T-helper 22 cell (primary cell): Measurements from ENCODE around the gene NOD2.
A peak's percentile ranks its signal among the peaks of the same experiment; 100 is the strongest.

Experiments used
- DNase-seq: peaks from one replicate; pipeline ENCODE4 v3.0.0-alpha.2; 2020; ENCODE audit warnings: low read depth

The NOD2 gene

GRCh38 chr16:50692999-50693781 lies at the start of gene NOD2:
Gene NOD2 (plus strand): TSS chr16:50693606. CDS start chr16:50699496, 5,890 bp downstream.
- DNase-seq = peak; percentile 11

GRCh38 chr16:50644245-50644644 lies 49.2 kb upstream of the NOD2 start:
- no peak for DNase-seq

DNA sequence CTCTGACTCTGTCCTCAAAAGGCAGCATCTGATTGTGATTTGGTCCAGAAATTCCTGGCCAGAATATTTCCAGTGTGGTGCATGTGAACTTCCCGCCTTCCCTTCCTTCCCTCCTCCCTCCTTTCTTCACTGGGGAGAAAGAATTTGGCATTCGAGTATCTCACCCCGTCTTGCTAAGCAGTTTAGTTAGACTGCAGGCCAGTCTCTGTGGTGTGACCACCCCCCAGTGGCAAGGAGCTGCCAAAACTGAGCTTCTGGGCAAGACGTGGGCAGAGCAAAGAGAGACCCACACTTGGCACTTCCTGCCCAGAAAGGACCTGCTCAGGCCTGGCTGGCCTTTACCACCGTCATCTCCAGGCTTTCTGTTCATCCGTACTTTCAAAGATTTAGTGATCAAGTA lies 48.7 kb upstream of the NOD2 start:
- DNase-seq = no peak

- DNase-seq = no peak
Observed at GRCh38 chr16:50645563-50646220, 47.7 kb upstream of the NOD2 start.

GRCh38 chr16:50646345-50646744 lies 47.1 kb upstream of the NOD2 start:
- no peak for DNase-seq

- DNase-seq = no peak
Observed at GRCh38 chr16:50651835-50652438, 41.5 kb upstream of the NOD2 start.

GRCh38 chr16:50652836-50653425 lies 40.5 kb upstream of the NOD2 start:
- DNase-seq = no peak

DNA sequence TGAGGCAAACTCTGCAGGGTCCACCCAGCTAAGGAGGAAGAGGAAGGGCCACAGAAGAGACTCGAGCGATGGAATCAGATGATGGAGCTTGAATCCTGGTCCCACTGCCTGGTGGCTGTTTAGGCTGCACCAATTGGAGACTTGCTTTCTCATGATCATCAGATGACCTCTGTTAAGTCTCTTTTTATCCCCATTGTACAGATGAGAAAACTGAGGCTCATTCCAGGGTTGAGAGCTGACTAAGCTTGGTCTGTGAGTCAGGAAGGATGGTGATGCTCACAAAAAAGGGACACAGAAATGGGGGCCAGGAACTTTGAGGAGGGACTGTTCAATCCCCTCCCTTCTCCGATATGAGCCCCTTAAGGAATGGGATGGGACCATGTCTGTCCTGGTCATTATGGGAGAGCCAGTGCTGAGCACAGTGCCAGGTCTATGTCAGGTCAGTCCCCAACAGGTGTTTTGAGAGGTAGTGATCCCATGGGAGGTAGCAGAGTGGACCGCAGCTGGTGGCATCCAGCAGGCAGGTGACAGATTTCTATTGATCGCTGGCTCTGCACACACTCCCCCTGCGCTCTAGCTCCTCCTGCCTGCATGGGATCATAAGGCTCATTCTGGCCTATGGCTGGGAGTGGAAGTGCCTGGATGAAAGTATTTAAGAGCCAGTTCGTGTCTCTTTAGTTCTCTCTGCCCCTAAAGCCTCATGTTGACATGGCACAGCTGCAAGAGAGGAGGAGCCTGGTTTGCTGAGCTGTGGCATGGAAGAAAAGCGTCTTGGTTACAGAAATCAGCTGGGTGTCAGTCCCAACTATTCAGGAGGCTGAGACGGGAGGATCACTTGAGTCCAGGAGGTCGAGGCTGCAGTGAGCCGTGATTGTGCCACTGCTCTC lies 39.5 kb upstream of the NOD2 start:
- no peak for DNase-seq

GRCh38 chr16:50655558-50656055 lies 37.8 kb upstream of the NOD2 start:
- DNase-seq = no peak

DNA sequence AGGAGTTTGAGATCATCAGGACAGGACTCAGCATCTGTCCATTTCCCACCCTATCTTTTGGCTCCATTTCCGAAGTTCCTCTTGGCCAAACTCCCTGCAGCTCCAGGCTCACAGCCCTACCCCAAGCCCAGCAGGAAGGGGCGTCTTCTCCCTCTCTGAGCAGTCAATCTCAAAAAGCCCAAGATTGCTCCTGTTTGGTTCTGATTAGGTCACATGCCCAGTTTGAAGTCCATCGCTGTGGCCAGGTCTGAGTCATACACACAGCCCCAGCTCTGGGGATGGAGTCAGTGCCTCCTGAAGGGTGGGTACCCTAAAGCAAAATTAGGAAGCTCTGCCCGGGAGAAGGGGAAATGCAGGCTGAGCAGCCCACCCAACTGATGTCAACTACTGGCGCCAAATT lies 36.2 kb upstream of the NOD2 start:
- no peak for DNase-seq

GRCh38 chr16:50659806-50660205 lies 33.6 kb upstream of the NOD2 start:
- no peak for DNase-seq

GRCh38 chr16:50662306-50662940 lies 31.0 kb upstream of the NOD2 start:
- no peak for DNase-seq

- no peak for DNase-seq
Observed at GRCh38 chr16:50664270-50664669, 29.1 kb upstream of the NOD2 start.

- peak; percentile 46 for DNase-seq
Observed at GRCh38 chr16:50665128-50665878, 28.1 kb upstream of the NOD2 start.

DNA sequence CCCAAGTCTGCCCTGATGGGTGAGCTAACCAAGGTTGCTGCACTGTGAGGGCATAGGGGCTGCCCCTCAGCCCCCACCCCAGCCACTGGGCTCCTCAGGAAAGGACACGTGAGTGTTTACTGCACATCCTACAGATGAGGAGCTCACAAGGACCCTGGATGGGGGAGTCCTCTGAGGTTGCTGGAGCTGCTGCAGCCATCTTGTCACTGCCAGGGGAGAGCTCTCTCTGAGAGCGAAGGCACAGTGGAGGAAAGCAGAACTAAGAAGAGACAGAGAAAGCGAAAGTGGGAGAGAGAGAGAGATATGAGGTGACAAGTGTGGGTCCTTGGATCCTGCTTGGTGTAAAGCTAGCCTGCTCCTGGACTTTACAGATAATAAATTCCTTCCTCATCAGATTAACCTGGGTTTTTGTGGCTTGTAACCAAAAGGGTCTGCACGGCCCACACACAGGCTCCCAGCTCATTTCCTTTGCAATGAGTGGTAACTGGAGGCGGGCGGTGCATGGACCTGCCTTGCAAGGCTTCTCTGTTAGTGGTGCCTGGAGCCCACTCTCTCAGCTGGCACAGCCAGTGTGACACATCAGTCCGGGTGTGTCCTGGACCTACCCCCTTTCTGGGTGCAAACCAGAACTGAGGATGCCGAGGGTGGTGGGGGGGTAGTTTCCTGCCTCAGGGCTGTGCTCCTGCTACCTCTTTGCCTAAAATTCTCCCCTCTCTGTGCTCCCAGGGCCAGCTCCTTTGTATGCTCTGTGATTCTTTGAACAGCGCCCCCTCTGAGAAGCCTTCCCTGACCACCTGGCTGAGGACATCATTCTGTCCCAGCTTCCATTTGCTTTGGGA lies 26.5 kb upstream of the NOD2 start:
- no peak for DNase-seq

DNA sequence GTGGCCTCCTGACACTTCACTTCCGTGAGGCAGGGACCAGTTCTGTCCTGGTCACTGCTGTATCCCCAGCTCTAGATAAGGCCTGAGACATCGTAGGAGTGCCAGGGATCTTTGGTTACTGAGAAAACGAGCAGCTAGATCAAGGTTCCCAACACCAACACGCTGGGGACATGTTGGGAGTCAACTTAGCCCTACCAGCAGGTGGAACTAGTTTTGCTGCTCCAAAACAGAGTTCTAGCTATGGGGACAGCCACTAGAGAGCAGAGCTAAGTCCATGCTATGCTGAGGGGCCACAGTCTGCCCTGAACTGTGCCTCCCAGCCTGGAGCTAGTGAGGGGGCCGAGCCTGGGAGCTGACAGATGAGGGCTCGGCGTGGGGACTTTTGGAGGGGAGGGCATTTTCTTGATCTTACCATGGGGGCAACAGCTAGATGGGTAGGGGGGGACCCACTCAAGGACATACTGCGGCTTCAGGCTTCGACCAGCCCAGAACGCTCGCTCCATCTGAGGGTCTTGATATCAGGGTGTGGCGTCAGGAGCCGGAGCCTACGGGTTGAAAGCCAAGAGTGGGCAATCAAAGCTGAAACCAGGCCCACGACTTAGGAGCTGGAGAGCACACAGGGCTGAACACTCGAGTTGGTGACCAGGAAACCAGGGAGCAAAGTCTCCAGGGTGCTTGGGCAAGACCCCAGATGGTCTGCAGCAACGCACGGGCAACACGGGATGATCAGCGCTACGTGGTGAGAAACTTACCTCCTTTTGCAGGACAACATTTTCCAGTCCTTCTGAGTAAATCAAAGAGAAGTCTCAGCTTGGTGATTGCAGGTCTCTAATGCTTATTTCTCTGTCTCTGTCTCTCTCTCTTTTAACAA lies 25.7 kb upstream of the NOD2 start:
- DNase-seq = no peak

- DNase-seq = no peak
Observed at GRCh38 chr16:50668368-50669008, 24.9 kb upstream of the NOD2 start.

GRCh38 chr16:50669741-50670140 lies 23.7 kb upstream of the NOD2 start:
- DNase-seq = no peak
